HepG2 (cell line): Measurements from ENCODE around the gene APBA1. TPM values are rescaled to one million over a fixed set of nuclear protein-coding genes. Genes with fewer than 3 reads are reported as not detected.

Source experiments
- ATAC-seq: fragments of 200-7000 bp; cut with Tn5 transposase; 3 replicates; pipeline ENCODE4 v1.9.1; 2020; ENCODE audit warnings: mild to moderate bottlenecking, moderate library complexity
- BruUV-seq: library from RNA; stranded (reverse); fragments of 400-500 nt; replicated peaks from 2 replicates; lab custom pipeline; 2021; lab: Mats Ljungman, UMichigan
- CTCF ChIA-PET: fragments of 300-600 bp; formaldehyde crosslinking; extraction: SDS; loops from one replicate; lab custom pipeline; 2021; ENCODE audit warnings: low total read pairs, inconsistent platforms, low intra/inter-chr PET ratio; lab: Yijun Ruan, JAX
- POLR2A ChIA-PET: fragments of 350-600 bp; sonication (Branson Sonifier 250); formaldehyde crosslinking; loops from one replicate; lab custom pipeline; 2020; ENCODE audit warnings: antibody characterized with exemption, inconsistent platforms; lab: Yijun Ruan, JAX
- DNase-seq: peaks from one replicate; pipeline ENCODE4 v3.0.0-alpha.2; 2015; ENCODE audit warnings: low spot score
- FAIRE-seq: peaks from 3 replicates; lab custom pipeline; 2011; peaks lifted over from hg19 to GRCh38; lab: Jason Lieb, UNC
- H2AFZ ChIP-seq: one replicate; pipeline ENCODE4 v1.6.1; 2011; ENCODE audit warnings: low read length, inconsistent platforms
- H3K27ac ChIP-seq: fragments of 300-600 bp; 3 replicates; pipeline ENCODE4 v1.8.0; 2011; ENCODE audit warnings: mixed run types, mild to moderate bottlenecking, mixed read lengths, low read length, inconsistent platforms; ENCODE audit not compliant: insufficient read depth; ENCODE audit errors: extremely low read length
- H3K27me3 ChIP-seq, 2 experiments: fragments of 200-600 bp in 1 of 2; 2 replicates in 1 of 2; 3 replicates in 1 of 2; pipeline versions ENCODE4 v1.6.0 to v1.8.0; 2011; ENCODE audit warnings: low read length in 2 of 2, mild to moderate bottlenecking in 2 of 2, moderate library complexity in 2 of 2, inconsistent platforms in 1 of 2; ENCODE audit not compliant: insufficient read depth in 2 of 2, control insufficient read depth in 1 of 2
- H3K36me3 ChIP-seq, 2 experiments: fragments of 200-600 bp in 1 of 2; replicated peaks in 1 of 2; 2 replicates in 1 of 2; 3 replicates in 1 of 2; pipeline versions ENCODE4 v1.5.1 to v1.8.0; 2011; ENCODE audit warnings: low read length in 2 of 2, inconsistent platforms in 1 of 2; ENCODE audit not compliant: insufficient read depth in 2 of 2, control insufficient read depth in 1 of 2
- H3K4me1 ChIP-seq: 2 replicates; pipeline ENCODE4 v1.5.1; 2012; ENCODE audit warnings: low read length, inconsistent platforms; ENCODE audit not compliant: insufficient read depth
- H3K4me2 ChIP-seq: 2 replicates; pipeline ENCODE4 v1.6.0; 2011; ENCODE audit warnings: low read depth, low read length, inconsistent platforms
- H3K4me3 ChIP-seq, 3 experiments: fragments of 200-600 bp in 1 of 3; sonication (generic), shearing (Covaris generic) in 1 of 3; replicated peaks in 1 of 3; 2 replicates each; pipeline ENCODE4 v1.5.1; 2011 to 2016; ENCODE audit warnings: low read length in 3 of 3, inconsistent platforms in 2 of 3, low read depth in 2 of 3, mild to moderate bottlenecking in 2 of 3, control low read depth in 1 of 3, mixed read lengths in 1 of 3; ENCODE audit not compliant: insufficient read depth in 1 of 3
- H3K79me2 ChIP-seq: one replicate; pipeline ENCODE4 v1.6.1; 2011; ENCODE audit warnings: low read length, inconsistent platforms; ENCODE audit not compliant: insufficient read depth
- H3K9ac ChIP-seq: 2 replicates; pipeline ENCODE4 v1.6.0; 2011; ENCODE audit warnings: mild to moderate bottlenecking, low read depth, low read length, inconsistent platforms; ENCODE audit not compliant: insufficient read depth
- H3K9me3 ChIP-seq: 2 replicates; pipeline ENCODE4 v1.5.1; 2012; ENCODE audit warnings: mild to moderate bottlenecking, low read length
- H4K20me1 ChIP-seq: 2 replicates; pipeline ENCODE4 v1.6.0; 2011; ENCODE audit warnings: inconsistent platforms, mild to moderate bottlenecking, low read length, moderate library complexity; ENCODE audit not compliant: insufficient read depth
- DNMT1 ChIP-seq: sonication (generic); formaldehyde crosslinking; IDR thresholded peaks from 2 replicates; pipeline ENCODE4 v1.5.1; 2020; ENCODE audit warnings: mild to moderate bottlenecking, missing genetic modification reagents
- DNMT3B ChIP-seq: conservative IDR thresholded peaks from 2 replicates; pipeline ENCODE4 v1.6.1; 2016; ENCODE audit warnings: missing biosample characterization, control low read depth
- HIVEP1 ChIP-seq: sonication (generic); formaldehyde crosslinking; IDR thresholded peaks from 2 replicates; pipeline ENCODE4 v1.4.0; 2020; ENCODE audit warnings: mild to moderate bottlenecking, missing genetic modification reagents
- MBD4 ChIP-seq: IDR thresholded peaks from 2 replicates; pipeline ENCODE4 v1.6.1; 2012; ENCODE audit warnings: low read length, inconsistent platforms, borderline replicate concordance
- MED8 ChIP-seq: sonication (generic); formaldehyde crosslinking; IDR thresholded peaks from 2 replicates; pipeline ENCODE4 v1.8.1; 2023; ENCODE audit warnings: mild to moderate bottlenecking, missing genetic modification reagents; ENCODE audit not compliant: insufficient replicate concordance
- SP2 ChIP-seq: sonication (generic); formaldehyde crosslinking; IDR thresholded peaks from 2 replicates; pipeline ENCODE4 v1.5.1; 2020; ENCODE audit warnings: mild to moderate bottlenecking, missing genetic modification reagents
- STAT6 ChIP-seq: sonication (generic); formaldehyde crosslinking; IDR thresholded peaks from 2 replicates; pipeline ENCODE4 v1.4.0; 2020; ENCODE audit warnings: missing genetic modification reagents, mild to moderate bottlenecking, borderline replicate concordance
- TBX3 ChIP-seq: fragments of 450-650 bp; IDR thresholded peaks from 2 replicates; pipeline ENCODE4 v1.6.1; 2017; ENCODE audit warnings: antibody characterized with exemption, mild to moderate bottlenecking, inconsistent platforms, borderline replicate concordance
- TEAD2 ChIP-seq: sonication (generic); formaldehyde crosslinking; IDR thresholded peaks from 2 replicates; pipeline ENCODE4 v1.9.0; 2021; ENCODE audit warnings: missing genetic modification reagents
- ZBTB33 ChIP-seq: sonication (generic); formaldehyde crosslinking; IDR thresholded peaks from 2 replicates; pipeline ENCODE4 v1.4.0; 2020; ENCODE audit warnings: missing genetic modification reagents
- ZFP36L2 ChIP-seq: sonication (generic); formaldehyde crosslinking; IDR thresholded peaks from 2 replicates; pipeline ENCODE4 v1.4.0; 2020; ENCODE audit warnings: missing genetic modification reagents
- ZFYVE20 ChIP-seq: sonication (generic); formaldehyde crosslinking; IDR thresholded peaks from 2 replicates; pipeline ENCODE4 v1.8.0; 2023; ENCODE audit warnings: low read depth, mild to moderate bottlenecking, moderate library complexity, missing genetic modification reagents, borderline replicate concordance
- ZIK1 ChIP-seq: sonication (generic); formaldehyde crosslinking; IDR thresholded peaks from 2 replicates; pipeline ENCODE4 v1.5.0; 2020; ENCODE audit warnings: mild to moderate bottlenecking, low read depth, missing genetic modification reagents, borderline replicate concordance
- ZNF549 ChIP-seq: sonication (generic); formaldehyde crosslinking; IDR thresholded peaks from 2 replicates; pipeline ENCODE4 v1.5.0; 2020; ENCODE audit warnings: missing genetic modification reagents
- ZNF768 ChIP-seq: sonication (generic); formaldehyde crosslinking; IDR thresholded peaks from 2 replicates; pipeline ENCODE4 v1.4.0; 2020; ENCODE audit warnings: missing genetic modification reagents
- ZNF780A ChIP-seq: sonication (generic); formaldehyde crosslinking; IDR thresholded peaks from 2 replicates; pipeline ENCODE4 v1.8.0; 2022; ENCODE audit warnings: mild to moderate bottlenecking, missing genetic modification reagents, moderate library complexity
- WGBS: methylation state at CpG from one replicate; pipeline ENCODE4 v1.1.6; 2017; ENCODE audit warnings: low lambda C conversion rate; 5-methylcytosine and 5-hydroxymethylcytosine counted together
- in situ Hi-C: cut with HindIII; loops from 2 replicates; pipeline ENCODE4 v1.10.0; 2017; ENCODE audit warnings: low pct_unique_long_range_greater_than_20kb; ENCODE audit not compliant: extremely low pct_ligation_motif_present
- intact Hi-C: fragments of 100-400 bp; cut with micrococcal nuclease; formaldehyde crosslinking; loops from one replicate; pipeline ENCODE4 v1.10.0; 2022; ENCODE audit not compliant: unreplicated experiment
- polyA plus RNA-seq, 8 experiments: library from polyadenylated mRNA; depleted of rRNA in 3 of 8; stranded (reverse) in 7 of 8; unstranded in 1 of 8; fragments of >200 nt; fragmentation: Illumina TruSeq in 4 of 8; extraction: Trizol in 4 of 8; gene quantifications; 2 replicates each; pipeline versions ENCODE4 v1.2.1 to v1.2.3, GENCODE V29; 2011 to 2016; ENCODE audit warnings: low read depth in 4 of 8, missing spikeins in 1 of 8, mixed read lengths in 1 of 8; ENCODE audit not compliant: insufficient read depth in 1 of 8
- total RNA-seq, 5 experiments: library from RNA; depleted of rRNA; stranded (reverse); fragments of >200 nt; fragmentation: Illumina TruSeq; extraction: Trizol; gene quantifications; 2 replicates each; pipeline ENCODE4 v1.2.3, GENCODE V29; 2016; ENCODE audit warnings: low read depth in 1 of 5

The APBA1 gene
- total and polyA plus RNA-seq, 2 of the 13 experiments (the other 11 are each of a cell fraction or from before 2014, with no cell fraction given) = 0.15 TPM; not detected in 1

- WGBS = 98% methylated on average over 3 of the region's 3 CpGs
- H3K9ac ChIP-seq = no peak overlapping the region
- intact Hi-C loops = no loop called here
- DNase-seq (no peak), ATAC-seq (no peak), FAIRE-seq (no peak)
- H3K4me3 ChIP-seq = no peak overlapping the region
- no peak overlapping the region for H2AFZ ChIP-seq
- peaks cover 1 to 15% of the 10 kb centered on the region in 2 experiments; a peak in 4 of 5 replicates for H3K36me3 ChIP-seq
- in situ Hi-C loops = no loop called here
- ChIA-PET CTCF (no interaction called here), POLR2A (no interaction called here)
- no peaks in the 10 kb centered on the region for H3K27me3 ChIP-seq
- H3K27ac ChIP-seq = no peak overlapping the region
- H3K79me2 ChIP-seq = no peaks in the 10 kb centered on the region
- H3K4me1 ChIP-seq = peaks cover 30% of the 10 kb centered on the region
- TF ChIP-seq ZIK1 (no peak), ZFP36L2 (CRISPR knock-in tag) (no peak), DNMT1 (no peak), ZNF768 (CRISPR knock-in tag) (no peak), ZNF549 (CRISPR knock-in tag) (no peak), TEAD2 (CRISPR knock-in tag) (no peak), MED8 (CRISPR knock-in tag) (no peak), DNMT3B (CRISPR knock-in tag) (no peak), ZNF780A (no peak), HIVEP1 (no peak), ZFYVE20 (no peak), ZBTB33 (no peak), MBD4 (no peak), STAT6 (CRISPR knock-in tag) (no peak), TBX3 (no peak), SP2 (CRISPR knock-in tag) (no peak)
- H3K9me3 ChIP-seq = no peaks in the 10 kb centered on the region
- no peak overlapping the region for H3K4me2 ChIP-seq
- no peaks in the 10 kb centered on the region for H4K20me1 ChIP-seq
- no TSS peak for BruUV-seq
Observed at GRCh38 chr9:69715096-69715495, 42.9 kb upstream of the APBA1 start.
